Fibroblast of skin of left biceps (primary cell): Measurements from ENCODE around the gene DDX41.

ENCODE experiments used
- DNase-seq, 2 experiments: peaks; one replicate each; pipeline ENCODE4 v3.0.0-alpha.2; 2013; ENCODE audit warnings: low read depth in 2 of 2

The DDX41 gene

GRCh38 chr5:177513500-177513899 lies 3.3 kb downstream of the DDX41 start:
- no peak for DNase-seq

GRCh38 chr5:177512736-177513380 lies 3.9 kb downstream of the DDX41 start:
- no peak for DNase-seq

GRCh38 chr5:177511796-177512675 lies 4.7 kb downstream of the DDX41 start:
- no peak for DNase-seq

- no peak for DNase-seq
Measured at GRCh38 chr5:177511181-177511580, 5.6 kb downstream of the DDX41 start.

GRCh38 chr5:177510567-177511053 lies 6.2 kb downstream of the DDX41 start:
- no peak for DNase-seq

- no peak for DNase-seq
Measured at GRCh38 chr5:177509991-177510566, 6.7 kb downstream of the DDX41 start.

GRCh38 chr5:177509381-177509951 lies 7.3 kb downstream of the DDX41 start, which contains the start of gene DOK3:
Gene DOK3, minus strand, starts transcription at chr5:177509826. Its CDS starts 286 bp downstream, at chr5:177509540.
- DNase-seq: no peak

- DNase-seq: no peak
Measured at GRCh38 chr5:177508837-177509236, 7.9 kb downstream of the DDX41 start.

- DNase-seq: no peak
Measured at GRCh38 chr5:177508221-177508611, 8.5 kb downstream of the DDX41 start.

GRCh38 chr5:177507596-177508220 lies 9.1 kb downstream of the DDX41 start:
- DNase-seq: no peak

- DNase-seq: no peak
Measured at GRCh38 chr5:177507165-177507564, 9.6 kb downstream of the DDX41 start.

GRCh38 chr5:177505075-177505474 lies 11.7 kb downstream of the DDX41 start:
- DNase-seq: no peak

- DNase-seq: no peak
Measured at GRCh38 chr5:177504086-177505056, 12.4 kb downstream of the DDX41 start.

- DNase-seq: no peak
Measured at GRCh38 chr5:177503351-177504085, 13.2 kb downstream of the DDX41 start.

GRCh38 chr5:177502886-177503285 lies 13.9 kb downstream of the DDX41 start:
- DNase-seq: no peak

GRCh38 chr5:177501874-177502678 lies 14.7 kb downstream of the DDX41 start:
- no peak for DNase-seq

GRCh38 chr5:177500685-177501522 lies 15.9 kb downstream of the DDX41 start:
- DNase-seq: no peak

- DNase-seq: no peak
Measured at GRCh38 chr5:177499842-177500241, 16.9 kb downstream of the DDX41 start.
